Esophagus squamous epithelium (tissue), 5 donors: ENCODE data around the gene LURAP1L. TPM values are rescaled to one million over a fixed set of nuclear protein-coding genes. Genes with fewer than 3 reads are reported as not detected.
A peak's percentile ranks its signal among the peaks of the same experiment; 100 is the strongest.

Experiments used
- DNase-seq: peaks from one replicate; lab custom pipeline; 2025; lab: John Stamatoyannopoulos, UW
- H3K27ac ChIP-seq, 4 donors: fragments of 200-600 bp; sonication (generic); one replicate each; pipeline ENCODE4 v1.5.1; 2016 to 2019; ENCODE audit warnings: mild to moderate bottlenecking in 1 of 4
- H3K27me3 ChIP-seq, 4 donors: fragments of 200-600 bp; sonication (generic); 1 replicate in 3 of 4; 2 replicates in 1 of 4; pipeline versions ENCODE4 v1.5.1 to v1.6.0; 2017 to 2021; ENCODE audit warnings: antibody characterized with exemption in 1 of 4
- H3K36me3 ChIP-seq, 3 donors: fragments of 200-600 bp; sonication (generic); one replicate each; pipeline ENCODE4 v1.5.1; 2016 to 2019
- H3K4me1 ChIP-seq, 3 donors: fragments of 200-600 bp; sonication (generic); one replicate each; pipeline ENCODE4 v1.5.1; 2017 to 2019
- H3K4me3 ChIP-seq, 4 donors: fragments of 200-600 bp; sonication (generic); 1 replicate in 3 of 4; 2 replicates in 1 of 4; pipeline ENCODE4 v1.5.1; 2016 to 2019; ENCODE audit warnings: mild to moderate bottlenecking in 2 of 4, moderate library complexity in 1 of 4
- H3K9me3 ChIP-seq, 3 donors: fragments of 200-600 bp; sonication (generic); one replicate each; pipeline ENCODE4 v1.5.1; 2016 to 2019
- POLR2A ChIP-seq, 4 donors: fragments of 450-650 bp; IDR thresholded peaks; one replicate each; pipeline ENCODE4 v1.6.1; 2017; ENCODE audit warnings: antibody characterized with exemption in 4 of 4, mild to moderate bottlenecking in 4 of 4, moderate library complexity in 3 of 4
- WGBS, 2 donors: methylation state at CpG; one replicate each; pipeline ENCODE4 v1.1.5; 2018; 5-methylcytosine and 5-hydroxymethylcytosine counted together
- intact Hi-C: fragments of 100-400 bp; cut with DNase I; formaldehyde crosslinking; loops from one replicate; pipeline ENCODE4 v1.15.0; 2022
- total RNA-seq, 4 donors: library from RNA; depleted of rRNA; stranded (reverse); fragments of >200 nt; gene quantifications; one replicate each; pipeline ENCODE4 v1.1.0, GENCODE V29; 2016
- TF ChIP-seq, protein P1 (sequence below), 6 experiments: fragments of 450-650 bp in 4 of 6; fragments of 200-600 bp in 2 of 6; sonication (generic) in 2 of 6; IDR thresholded peaks; one replicate each; pipeline ENCODE4 v1.5.1; 2016 to 2019; ENCODE audit warnings: antibody characterized with exemption in 6 of 6, mild to moderate bottlenecking in 4 of 6, moderate library complexity in 4 of 6
- donor health status: DM: yes; HTN: yes; CAD: no.

The LURAP1L gene
- total RNA-seq, 4 donors from 2014 or later, result 0.75 to 8.0 (median 3.9) TPM

DNA sequence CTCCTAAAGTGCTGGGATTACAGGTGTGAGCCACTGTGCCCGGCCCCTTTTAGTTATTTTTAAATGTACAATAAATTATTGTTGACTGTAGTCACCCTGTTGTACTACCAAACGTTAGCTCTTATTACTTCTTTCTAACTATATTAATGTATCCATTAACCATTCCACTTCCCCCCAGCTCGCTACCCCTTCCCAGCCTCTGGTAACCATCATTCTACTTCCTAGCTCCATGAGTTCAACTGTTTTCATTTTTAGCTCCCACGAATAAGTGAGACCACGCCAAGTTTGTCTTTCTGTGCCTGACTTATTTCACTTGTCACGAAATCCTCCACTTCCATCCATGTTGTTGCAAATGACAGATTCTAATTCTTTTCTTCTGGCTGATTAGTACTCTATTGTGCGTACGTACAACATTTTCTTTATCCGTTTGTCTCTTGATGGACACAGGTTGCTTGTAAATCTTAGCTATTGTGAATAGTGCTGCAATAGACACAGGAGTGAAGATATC lies 6.5 kb downstream of the LURAP1L start:
- no peak for TF ChIP-seq POLR2A (IDR thresholded peaks at IDR 0.05)
- TF ChIP-seq, protein P1, sequence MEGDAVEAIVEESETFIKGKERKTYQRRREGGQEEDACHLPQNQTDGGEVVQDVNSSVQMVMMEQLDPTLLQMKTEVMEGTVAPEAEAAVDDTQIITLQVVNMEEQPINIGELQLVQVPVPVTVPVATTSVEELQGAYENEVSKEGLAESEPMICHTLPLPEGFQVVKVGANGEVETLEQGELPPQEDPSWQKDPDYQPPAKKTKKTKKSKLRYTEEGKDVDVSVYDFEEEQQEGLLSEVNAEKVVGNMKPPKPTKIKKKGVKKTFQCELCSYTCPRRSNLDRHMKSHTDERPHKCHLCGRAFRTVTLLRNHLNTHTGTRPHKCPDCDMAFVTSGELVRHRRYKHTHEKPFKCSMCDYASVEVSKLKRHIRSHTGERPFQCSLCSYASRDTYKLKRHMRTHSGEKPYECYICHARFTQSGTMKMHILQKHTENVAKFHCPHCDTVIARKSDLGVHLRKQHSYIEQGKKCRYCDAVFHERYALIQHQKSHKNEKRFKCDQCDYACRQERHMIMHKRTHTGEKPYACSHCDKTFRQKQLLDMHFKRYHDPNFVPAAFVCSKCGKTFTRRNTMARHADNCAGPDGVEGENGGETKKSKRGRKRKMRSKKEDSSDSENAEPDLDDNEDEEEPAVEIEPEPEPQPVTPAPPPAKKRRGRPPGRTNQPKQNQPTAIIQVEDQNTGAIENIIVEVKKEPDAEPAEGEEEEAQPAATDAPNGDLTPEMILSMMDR (IDR thresholded peaks at IDR 0.05), result no peak
- Histone ChIP-seq H3K27ac (no peak overlapping the region), H3K4me3 (no peak overlapping the region), H3K36me3 (no peaks in the 10 kb centered on the region), H3K9me3 (no peaks in the 10 kb centered on the region), H3K27me3 (no peaks in the 10 kb centered on the region), H3K4me1 (peaks cover 10 to 36% (median 16%) of the 10 kb centered on the region in 3 donors)
- intact Hi-C loops, result no loop called here
- no peak for DNase-seq
- WGBS, 2 donors, result 60 to 64% methylated on average over 9 of the region's 9 CpGs

DNA sequence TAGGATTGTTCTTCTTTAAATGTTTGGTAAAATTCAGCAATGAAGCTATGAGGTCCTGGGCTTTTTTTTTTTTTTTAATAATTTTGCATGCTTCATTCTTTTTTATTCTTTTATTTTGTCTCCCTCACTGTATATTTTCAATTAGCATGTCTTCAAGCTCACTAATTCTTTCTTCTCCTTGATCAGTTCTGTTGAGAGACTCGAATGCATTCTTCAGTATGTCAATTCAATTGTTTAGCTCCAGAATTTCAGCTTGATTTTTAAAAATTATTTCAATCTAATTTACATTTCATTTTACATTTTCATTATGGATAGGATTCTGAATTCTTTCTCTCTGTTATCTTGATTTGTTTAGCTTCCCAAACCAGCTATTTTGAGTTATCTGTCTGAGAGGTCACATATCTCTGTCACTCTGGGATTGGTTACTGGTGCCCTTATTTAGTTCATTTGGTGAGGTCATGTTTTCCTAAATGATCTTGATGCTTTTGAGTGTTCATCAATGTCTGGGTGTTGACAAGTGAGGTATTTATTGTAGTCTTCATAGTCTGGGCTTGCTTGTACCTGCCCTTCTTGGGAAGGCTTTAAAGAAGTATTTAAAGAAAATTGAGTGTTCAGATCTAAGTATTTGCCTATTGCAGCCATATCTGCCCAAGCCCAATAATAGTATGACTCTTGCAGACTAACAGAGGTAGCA lies 9.1 kb downstream of the LURAP1L start:
- Histone ChIP-seq H3K4me1 (peaks cover 10 to 29% (median 16%) of the 10 kb centered on the region in 3 donors), H3K4me3 (peak overlapping the region in 1 of 4 donors; percentile 22), H3K36me3 (no peaks in the 10 kb centered on the region), H3K9me3 (no peaks in the 10 kb centered on the region), H3K27ac (peak overlapping the region; percentile 12 to 85 (median 82)), H3K27me3 (no peaks in the 10 kb centered on the region)
- DNase-seq, result no peak
- TF ChIP-seq, protein P1 (IDR thresholded peaks at IDR 0.05), result no peak
- TF ChIP-seq POLR2A (IDR thresholded peaks at IDR 0.05), result no peak
- 74 to 76% methylated on average over 1 of the region's 1 CpG for whole genome bisulfite sequencing, 2 donors
- intact Hi-C loops, result no loop called here

DNA sequence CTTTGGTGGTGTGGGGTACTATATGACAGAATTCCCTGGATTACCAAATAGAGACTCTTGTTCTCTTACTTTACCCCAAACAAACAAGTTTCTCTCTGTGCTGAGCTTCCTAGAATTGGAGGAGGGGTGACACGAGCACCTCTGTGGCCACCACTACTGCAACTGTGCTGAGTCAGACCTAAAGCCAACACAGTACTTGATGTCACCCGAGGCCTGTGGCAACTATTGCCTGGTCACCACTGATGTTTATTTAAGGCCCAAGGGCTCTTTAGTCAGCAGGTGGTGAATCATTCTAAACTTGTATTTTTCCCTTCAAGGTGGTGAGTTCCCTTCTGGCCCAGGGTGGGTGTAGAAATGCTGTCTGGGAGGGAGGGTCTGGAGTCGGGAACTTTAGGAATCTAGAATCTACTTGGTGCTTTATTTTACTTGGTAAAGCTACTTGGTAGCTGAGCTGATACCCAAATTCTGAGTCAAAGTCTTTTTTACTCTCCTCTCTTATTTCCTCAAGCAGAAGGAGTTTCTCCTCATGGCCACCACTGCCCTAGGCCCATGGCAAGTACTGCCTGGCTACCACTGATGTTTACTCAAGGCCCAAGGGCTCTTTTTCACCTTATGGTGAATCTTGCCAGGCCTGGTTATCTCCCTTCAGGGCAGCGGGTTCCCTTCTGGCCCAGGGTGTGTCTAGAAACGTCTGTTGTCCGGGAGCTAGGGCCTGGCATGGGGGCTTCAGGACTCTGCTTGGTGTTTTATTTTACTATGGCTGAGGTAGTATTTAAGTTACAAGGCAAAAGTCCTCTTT lies 9.8 kb downstream of the LURAP1L start:
- no peak for TF ChIP-seq POLR2A (IDR thresholded peaks at IDR 0.05)
- TF ChIP-seq, protein P1 (IDR thresholded peaks at IDR 0.05), result no peak
- Histone ChIP-seq H3K27ac (peak overlapping the region; percentile 54 to 85 (median 82)), H3K27me3 (no peaks in the 10 kb centered on the region), H3K9me3 (no peaks in the 10 kb centered on the region), H3K4me1 (peaks cover 10 to 29% (median 16%) of the 10 kb centered on the region in 3 donors), H3K4me3 (peak overlapping the region in 1 of 4 donors; percentile 22), H3K36me3 (no peaks in the 10 kb centered on the region)
- intact Hi-C loops, result no loop called here
- DNase-seq, result no peak
- whole genome bisulfite sequencing, 2 donors, result 28 to 48% methylated on average over 5 to 6 of the region's 6 CpGs

DNA sequence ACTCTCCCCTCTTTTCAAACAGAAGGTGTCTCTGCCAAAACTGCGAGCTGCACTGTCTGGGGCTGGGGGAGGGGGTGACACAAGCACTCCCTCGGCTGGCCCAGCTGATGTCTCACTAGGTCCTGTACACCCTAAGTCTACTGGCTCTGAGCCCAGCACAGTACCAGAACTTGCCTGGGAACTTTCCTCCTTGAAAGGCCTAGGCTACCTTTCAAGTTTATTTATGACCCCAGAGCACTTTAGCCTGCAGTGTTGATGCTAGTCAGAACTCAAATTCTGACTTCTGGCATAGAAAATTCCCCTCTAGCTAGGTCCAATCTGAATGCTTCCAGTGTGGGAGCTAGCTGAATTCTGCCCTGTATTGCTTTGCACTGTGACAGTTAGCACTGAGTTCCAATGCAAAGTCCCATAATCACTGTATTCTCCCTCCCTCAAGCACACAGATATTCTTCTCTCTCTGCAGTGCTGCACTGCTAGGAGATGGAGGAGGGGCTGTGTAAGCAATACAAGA lies 10.5 kb downstream of the LURAP1L start:
- no peak for DNase-seq
- Histone ChIP-seq H3K9me3 (no peaks in the 10 kb centered on the region), H3K36me3 (no peaks in the 10 kb centered on the region), H3K27me3 (no peaks in the 10 kb centered on the region), H3K27ac (peak overlapping the region; percentile 54 to 85 (median 82)), H3K4me3 (peak overlapping the region in 1 of 4 donors; percentile 22), H3K4me1 (peaks cover 10 to 33% (median 16%) of the 10 kb centered on the region in 3 donors)
- 29 to 40% methylated on average over 1 of the region's 2 CpGs for WGBS, 2 donors
- intact Hi-C loops, result no loop called here
- no peak for TF ChIP-seq POLR2A (IDR thresholded peaks at IDR 0.05)
- TF ChIP-seq, protein P1 (IDR thresholded peaks at IDR 0.05), result no peak
